AML-193 (cell line): ENCODE data around the gene TRIM9.
"Not testable (repeated sequence)": the region's sequence is repeated elsewhere in the genome, so short reads cannot be mapped to it uniquely, and the experiment has no call there.

ENCODE experiments used
- DNase-seq, 2 experiments: peaks; one replicate each; lab custom pipeline; 2025; lab: John Stamatoyannopoulos, UW

Gene TRIM9

DNA sequence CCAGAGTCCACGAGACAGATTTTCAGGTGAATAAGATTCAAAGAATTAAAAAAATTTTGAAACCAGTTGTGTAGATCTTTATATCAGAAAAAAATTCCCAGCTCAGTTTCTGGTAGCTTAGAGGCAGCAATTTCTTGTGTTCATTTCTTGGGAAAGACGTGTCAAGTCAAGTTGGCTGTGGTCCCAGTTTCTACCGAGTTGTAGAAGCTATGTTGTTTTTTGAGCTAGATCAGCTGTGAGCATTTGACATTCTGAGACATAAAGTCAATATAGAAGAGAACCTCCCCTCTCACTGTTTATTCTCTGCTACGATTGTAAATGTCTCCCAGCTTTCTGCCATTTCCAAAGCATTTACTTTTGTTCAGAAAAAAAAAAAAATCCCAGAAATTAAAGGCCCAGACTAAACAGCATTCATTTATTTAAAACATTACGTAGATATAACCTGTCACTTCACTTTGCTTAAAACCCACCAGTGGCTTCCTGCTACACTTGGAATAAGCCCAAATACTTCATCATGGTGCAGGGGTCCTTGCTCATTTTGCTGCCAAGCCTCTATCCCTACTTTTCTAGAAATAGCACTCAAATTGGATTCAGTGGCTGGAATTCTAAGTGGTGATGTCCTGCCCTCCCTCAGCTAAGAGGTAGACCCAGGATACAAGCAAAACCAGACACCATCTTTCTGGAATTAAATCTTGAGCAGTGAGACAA lies 130.1 kb downstream of the TRIM9 start:
- DNase-seq: no peak

DNA sequence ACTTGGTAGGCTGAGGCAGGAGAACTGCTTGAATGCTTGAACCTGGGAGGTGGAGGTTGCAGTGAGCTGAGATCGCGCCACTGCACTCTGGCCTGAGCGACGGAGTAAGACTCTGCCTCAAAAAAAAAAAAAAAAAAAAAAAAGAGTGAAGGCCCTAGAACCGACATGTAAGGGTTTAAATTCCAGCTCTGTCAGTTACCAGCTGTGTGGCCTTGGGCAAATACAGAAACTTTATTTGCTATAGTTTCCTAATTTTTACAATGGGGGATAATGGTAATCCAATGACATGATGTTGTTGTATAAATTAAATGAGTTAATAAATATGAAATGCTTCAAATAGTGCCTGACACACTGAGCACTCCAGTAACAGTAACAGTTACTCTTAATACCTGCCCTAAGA lies 131.0 kb downstream of the TRIM9 start:
- DNase-seq: no peak

DNA sequence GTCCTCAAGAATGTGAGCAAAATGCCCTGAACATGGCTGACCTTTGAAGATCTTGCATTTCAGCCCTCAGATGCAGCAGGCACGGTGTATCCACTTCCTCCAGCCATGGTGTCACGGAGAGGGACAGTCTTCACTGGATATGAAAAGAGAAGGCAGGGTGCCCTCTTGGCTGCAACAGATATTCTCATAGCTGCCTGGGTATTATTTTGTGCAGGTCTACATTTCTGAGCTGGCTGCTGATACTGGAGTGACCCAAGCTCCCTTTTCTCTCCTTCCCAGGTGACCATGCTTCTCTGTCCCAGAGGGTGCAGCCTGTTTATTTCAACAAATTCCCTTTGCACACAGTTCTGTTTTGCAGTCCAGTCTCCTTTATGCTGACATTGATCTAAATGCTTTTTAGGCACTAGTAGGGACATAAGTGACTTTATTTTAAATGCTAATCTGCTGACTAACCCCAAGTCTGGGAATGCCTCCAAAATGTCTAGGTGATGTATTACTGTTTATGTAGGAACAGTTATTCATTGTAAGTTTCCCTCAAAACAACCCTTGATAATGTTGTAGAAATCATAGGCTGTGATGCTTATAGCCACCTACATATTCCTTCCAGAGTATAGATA lies 133.2 kb downstream of the TRIM9 start:
- no peak for DNase-seq

DNA sequence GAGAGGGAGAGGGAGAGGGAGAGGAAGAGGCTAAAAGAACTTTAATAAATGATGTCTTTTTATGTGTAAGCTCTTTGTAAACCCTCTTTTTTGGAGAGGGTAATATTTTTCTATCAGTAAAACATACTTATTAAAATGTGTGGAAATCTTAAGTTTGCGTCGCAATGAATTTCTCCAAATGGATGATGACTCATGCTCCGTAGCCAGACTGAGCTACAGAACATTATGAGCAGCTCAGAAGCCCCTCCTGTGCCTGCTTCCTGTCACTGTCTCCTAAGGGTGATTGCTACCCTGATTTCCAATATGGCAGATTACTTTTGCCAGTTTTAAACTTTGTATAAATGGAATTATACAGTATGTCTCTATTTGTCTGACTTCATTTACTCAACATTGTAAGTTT lies 137.6 kb downstream of the TRIM9 start:
- DNase-seq: no peak

DNA sequence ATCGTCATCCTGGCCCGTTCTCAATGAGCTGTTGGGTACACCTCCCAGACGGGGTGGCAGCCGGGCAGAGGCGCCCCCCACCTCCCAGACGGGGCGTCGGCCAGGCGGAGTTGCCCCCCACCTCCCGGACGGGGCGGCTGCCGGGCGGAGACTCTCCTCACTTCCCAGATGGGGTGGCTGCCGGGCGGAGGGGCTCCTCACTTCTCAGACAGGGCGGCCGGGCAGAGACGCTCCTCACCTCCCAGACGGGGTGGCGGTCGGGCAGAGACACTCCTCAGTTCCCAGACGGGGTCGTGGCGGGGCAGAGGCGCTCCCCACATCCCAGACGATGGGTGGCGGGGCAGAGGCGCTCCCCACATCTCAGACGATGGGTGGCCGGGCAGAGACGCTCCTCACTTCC lies 138.5 kb downstream of the TRIM9 start:
- not testable (repeated sequence) for DNase-seq

DNA sequence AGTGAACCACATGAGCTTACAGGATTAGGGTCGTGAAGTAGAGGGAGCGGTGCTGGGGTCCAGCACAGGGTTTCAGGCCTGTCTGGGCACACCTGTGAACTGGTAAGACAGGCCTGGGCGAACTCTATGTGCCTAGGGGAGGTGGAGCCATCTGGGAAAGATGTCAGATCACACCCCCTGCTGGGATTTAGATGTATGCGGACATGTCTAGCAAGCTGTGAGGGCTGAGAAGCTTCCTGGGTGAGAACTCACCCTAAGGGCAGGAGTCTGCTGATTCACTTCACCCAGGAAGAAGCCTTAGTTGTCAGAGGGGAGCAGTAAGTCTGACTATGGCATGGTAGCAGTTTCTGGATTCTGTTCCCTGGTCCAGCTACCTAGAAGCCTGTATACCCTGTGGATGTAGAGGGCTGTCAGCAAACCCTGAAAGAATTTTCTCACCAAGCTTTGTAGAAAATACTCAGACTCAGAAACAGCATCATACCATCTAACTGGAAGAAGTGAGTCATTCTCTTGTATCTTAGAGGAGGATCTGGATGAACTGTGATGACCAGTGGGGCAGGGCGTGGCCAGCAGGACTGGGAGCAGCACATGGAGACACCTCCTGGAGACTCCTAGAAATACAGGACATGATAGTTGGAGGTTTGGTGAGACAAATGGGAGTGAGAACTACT lies 139.4 kb downstream of the TRIM9 start:
- peak; percentile 79 to 86 for DNase-seq

DNA sequence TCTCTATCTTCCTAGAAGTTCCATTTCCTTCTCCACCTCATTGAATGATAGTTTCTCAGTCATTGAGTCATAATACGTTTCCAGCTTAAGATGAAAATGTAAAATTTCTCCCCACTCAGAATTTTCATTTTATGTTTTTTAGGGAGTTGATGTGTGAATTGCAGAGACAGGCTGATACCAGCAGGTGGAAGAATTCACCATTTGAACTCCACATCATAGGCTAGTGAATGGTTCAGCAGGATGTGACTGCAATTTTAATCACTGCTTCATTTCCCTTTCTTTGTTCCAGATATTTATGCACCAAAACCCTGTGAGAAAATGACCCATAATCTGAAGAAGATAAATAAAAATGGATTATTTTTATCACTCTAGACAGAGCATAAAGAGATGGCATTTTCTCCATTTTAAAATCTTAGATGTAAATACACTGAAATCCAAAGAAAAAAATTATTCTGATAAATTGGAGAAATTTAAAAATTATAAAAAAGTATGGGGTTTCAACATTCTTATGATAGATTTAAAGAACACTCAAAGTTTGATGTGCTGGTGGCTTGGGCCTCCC lies 140.0 kb downstream of the TRIM9 start:
- DNase-seq: peak; percentile 56 to 58

DNA sequence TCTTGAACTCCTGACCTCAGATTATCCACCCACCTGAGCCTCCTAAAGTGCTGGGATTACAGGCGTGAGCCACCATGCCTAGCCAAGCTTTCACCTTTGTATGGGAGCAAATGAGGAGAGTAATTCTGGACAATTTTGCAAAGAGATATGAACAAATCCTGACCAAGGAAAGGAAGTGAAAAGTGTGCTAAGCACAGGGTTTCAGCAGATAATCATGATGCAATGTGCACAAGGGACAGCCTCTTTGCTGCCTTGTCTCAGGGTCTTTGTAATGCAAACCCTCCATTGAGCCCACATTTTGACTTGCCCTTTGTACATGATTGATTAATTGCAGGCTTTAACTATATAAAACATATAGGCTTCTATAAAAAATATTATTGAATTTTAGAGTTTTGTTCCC lies 141.4 kb downstream of the TRIM9 start:
- peak; percentile 39 to 49 for DNase-seq

DNA sequence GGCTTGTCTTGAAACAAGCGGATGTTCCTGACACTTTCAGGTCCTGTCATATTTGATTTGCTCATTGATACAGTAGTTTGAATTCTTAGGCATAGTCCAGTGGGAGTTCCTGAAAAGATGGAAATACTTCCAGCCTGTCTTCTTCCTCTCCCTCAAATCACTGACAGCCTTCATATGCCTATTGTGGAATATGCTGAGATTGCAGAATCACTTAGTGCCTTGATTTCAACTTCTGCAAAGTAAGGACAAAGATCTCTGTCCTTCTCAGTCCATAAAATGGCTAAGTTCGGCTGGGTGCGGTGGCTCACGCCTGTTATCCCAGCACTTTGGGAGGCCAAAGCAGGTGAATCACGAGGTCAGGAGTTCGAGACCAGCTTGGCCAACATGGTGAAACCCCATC lies 143.9 kb downstream of the TRIM9 start:
- DNase-seq: no peak

DNA sequence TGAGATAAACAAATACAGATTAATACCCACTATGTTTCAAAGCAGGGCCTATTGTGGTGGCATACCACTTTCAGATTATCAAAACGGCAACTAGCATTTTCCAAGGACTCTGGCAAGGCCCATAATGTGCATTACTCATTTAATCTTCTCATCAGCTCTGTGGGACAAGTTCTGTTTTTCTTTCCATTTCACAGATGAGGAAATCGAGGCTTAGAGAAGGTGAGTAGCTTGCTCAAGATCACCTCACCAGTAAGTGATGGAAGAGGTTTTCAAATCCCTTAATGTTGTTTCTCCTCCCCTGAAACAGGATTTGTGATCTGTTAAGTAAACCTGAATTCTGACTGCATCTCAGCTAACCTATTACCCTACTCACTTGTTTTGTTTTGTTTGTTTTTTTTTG lies 146.7 kb downstream of the TRIM9 start:
- DNase-seq: no peak

DNA sequence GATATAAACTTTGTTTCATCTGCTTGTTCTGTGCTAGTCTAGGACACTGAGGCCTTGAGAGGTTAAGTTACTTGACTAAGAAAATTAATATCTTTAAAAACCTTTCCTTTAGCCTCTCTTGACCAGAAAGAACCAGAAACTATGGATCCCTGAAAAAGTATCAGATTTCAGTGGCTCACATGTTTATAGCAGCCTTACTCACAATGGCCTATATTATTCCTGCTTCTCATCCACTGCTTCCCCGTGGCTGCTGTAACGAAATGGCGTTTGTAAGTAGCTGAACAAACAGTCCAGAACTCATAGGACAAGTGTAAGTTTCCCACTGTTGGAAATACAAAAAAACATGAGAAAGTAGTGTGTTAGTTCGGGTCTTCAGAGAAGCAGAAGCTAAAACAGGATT lies 147.5 kb downstream of the TRIM9 start:
- DNase-seq: no peak

DNA sequence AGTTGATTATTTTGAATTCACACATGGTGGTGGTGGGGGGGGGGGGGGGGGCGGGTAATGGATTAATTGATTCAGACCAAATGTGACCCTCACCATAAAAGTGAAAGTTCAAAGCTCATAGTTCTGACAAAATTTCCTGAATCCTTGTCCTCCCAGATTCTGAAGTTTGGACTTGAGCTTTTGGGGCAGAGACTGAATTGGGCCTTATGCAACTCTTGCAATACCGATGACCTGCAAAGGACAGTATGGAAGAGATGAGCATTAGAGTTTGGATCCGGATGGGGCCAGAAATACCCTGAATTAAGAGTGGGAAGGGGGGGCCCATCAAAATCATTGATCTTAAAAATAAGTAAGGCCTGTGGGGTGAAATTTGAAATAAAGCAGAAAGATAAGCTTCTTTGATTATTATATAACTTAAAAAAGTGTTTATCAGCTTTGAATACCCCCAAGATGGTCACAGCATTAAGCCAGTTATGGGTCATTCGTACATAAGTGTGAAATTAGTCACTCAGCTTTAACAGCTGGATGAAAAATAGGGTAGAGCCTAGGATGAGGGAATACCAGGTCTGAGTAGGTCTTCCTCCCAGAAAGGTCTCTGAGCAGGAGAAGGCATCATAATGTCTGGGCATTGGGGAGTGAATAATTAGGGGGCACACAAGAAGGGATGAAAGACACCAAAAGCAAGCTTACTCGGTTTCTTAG lies 148.5 kb downstream of the TRIM9 start:
- no peak for DNase-seq

DNA sequence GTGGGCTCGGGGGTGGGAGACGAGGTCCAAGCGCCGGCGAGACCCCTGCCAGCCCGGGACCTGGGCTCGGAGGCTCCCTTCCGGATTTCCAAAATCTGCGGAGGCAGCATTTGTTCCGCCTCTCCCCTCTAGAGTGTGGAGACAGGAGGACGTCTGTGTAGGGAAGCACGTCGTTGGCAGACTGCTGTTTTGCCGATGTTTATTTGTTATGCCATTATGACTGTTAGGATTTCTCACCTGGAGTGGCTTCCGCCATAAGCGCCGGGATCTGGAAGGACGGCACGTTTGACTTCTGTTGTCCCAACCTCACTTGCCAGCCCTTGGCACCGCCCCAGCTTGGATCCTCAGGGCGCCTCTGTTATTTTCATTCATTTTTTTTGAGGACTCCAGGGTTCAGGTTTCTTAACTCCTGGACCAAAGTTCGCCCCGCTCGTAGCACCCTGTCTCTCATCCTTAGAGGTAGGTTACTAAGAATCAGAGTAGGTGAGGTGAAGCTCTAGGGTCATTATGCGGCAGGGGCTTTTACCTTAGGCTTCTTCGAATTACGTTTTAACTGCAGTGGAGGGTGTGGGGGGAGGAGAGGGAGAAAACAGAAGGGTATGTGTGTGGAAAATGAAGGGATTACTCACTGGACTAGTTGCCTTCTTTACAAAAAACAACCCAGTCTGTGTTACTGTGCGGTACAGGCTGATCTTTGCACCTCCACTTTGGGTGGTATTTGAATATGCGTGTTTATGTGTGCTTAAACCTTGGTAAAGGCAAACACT lies 150.1 kb downstream of the TRIM9 start:
- DNase-seq: peak; percentile 30 to 66

DNA sequence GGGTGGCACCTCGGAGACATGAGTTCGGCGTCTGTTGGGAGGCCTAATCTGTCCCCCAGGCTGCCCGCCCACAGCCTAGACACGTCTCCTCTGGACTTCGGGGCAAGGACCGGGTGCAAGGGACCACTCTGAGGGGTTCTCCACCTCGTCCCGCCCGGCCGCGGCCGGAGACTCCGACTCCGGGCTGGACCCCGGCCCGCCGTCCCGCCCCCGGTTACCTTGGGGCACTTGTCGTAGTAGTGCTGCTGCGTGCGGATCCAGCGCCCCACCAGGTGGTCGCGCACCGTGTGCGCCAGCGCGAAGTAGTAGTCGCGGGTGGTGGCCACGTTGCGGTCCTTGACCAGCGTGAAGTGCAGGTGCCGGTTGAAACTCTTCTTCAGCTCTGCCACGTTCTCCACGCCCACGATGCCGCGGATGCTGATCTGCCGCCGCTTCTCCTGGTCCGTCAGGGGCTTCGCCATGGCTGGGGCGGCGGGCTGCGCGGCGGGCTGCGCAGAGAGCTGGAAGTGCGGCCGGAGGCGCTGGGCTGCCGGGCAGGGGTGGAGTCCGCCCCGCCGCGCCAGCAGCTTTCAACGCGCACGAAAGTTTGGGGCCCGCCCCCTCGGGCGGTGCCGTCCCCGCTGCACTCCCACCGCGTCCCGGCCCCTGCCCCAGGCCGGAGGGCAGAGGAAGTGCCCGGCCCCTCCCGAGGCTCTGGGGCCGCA lies 150.8 kb downstream of the TRIM9 start, which contains the start of gene PYGL:
TSS of gene PYGL (minus strand) at position 541 of the 704 bp plus-strand sequence. CDS start at position 461, 80 bp downstream.
- DNase-seq: peak; percentile 59 to 68

DNA sequence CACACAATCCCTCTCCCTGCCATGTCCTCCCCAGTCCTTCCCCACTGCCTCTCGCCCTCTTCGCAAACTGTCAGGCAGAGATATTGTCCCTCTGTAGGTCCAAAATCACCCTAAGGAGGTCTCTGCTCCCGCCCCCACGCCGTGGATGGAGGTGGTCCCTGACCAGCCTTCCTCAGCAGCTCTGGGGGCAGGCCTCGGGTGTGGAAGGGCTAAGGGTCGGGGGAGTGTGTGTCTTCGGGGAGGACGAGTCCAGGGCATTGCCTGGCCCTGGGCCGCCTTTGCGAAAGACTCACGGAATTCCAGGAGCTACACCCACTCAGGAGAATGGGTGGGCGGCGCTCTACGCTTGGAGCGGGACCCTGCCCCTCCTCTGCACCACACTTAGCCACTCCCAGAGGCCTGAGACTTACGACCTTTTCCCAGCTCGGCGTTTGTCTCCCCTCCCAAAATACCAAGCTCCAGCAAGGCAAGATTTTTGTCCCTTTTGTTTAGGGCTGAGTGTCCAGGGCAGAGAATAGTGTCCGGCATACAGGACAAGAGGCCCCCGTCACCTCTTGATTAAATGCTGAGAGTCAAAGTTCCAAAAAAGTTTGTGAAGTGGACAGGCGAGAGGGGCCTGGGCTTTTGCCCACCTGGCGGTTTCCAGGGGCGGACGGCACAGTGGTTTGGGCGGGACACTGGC lies 151.5 kb downstream of the TRIM9 start:
- DNase-seq: no peak

DNA sequence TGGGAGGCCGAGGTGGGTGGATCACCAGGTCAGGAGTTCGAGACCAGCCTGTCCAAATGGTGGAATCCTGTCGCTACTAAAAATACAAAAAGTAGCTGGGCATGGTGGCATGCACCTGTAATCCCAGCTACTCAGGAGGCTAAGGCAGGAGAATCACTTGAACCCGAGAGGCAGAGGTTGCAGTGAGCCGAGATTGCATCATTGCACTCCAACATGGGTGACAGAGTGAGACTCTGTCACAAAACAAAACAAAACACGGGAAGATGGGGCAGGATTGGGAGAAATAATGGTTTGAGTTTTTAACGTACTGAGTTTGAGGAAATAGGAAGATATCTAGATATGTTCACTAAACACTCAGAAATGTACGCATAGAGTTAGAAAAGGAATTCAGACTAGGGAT lies 153.3 kb downstream of the TRIM9 start:
- not testable (repeated sequence) for DNase-seq

DNA sequence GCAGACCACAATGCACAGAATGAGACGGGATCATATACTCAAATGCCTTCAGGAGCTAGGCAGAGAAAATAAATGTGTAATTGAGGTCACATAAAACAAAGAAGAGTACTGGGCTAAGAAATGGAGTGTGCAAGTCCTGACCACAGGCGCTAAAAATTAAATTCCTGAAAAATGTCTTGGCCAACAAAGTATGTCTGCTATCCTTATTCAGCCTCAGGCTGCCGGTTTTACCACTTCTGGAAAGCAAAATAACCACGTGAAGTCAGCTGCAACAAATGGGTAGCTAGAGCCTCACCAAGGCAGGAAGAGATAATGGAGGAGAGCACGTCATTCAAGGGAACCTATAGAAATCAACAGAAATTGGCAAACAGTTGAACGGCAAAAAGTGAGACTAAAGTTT lies 153.8 kb downstream of the TRIM9 start:
- DNase-seq: no peak

DNA sequence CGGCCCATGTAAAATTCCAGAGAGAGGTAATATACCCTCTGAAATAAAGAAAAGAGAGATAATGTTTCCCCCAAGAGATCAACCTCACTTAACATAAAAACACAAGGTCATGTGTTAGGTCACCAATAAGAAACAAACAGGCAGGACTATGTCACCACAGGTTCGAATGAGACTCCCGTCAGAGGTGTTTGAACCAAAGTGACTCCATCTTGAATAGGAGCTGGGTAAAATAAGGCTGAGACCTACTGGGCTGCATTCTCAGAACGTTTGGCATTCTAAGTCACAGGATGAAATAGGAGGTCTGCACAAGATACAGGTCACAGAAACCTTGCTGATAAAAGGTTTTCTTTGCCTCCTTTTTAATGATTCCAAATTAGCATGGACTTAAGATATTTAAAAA lies 157.1 kb downstream of the TRIM9 start:
- DNase-seq: no peak

DNA sequence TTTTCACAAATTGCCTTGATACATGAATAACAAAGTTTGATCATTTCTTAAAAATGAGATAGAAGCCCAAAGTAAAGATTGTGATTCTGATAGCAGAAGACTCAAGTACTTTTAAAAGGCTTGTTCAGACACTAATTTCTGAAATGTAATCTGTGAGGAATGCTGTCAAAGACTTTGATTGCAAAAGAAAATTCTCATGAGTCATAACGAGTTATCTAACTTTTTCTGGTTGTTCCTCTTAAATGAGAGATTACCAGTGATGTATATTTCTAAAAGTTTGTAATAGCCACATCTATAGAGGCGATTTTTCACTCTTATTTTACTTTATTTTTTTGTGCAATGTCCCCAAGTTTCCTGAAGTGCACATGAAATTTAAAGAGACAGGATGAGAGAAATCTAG lies 157.6 kb downstream of the TRIM9 start:
- DNase-seq: peak; percentile 78 to 80

DNA sequence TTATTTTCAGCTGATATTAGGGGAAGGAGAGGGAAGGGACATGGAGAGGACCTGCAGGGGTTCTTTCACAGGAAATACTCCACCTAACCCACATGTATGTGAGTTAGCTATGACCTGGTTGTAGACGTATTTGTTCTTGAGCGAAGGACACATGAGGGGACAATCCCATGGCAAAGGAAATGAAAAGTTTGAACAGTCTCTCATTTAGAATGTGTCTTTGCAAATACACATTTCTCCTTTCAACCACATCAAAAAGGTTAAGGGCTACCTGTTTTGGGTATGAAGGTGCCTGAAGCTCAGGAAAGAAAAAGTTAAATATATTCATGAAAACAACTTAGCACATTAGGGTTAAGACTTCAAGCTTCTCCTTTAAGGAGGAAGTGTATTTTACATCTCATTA lies 158.0 kb downstream of the TRIM9 start:
- no peak for DNase-seq
